K562 (cell line): ENCODE results near the gene ASB6.

Experiments used
- CHCHD3 ChIP-seq: fragments of 250-450 bp; sonication (Bioruptor Pico); IDR thresholded peaks from 2 replicates; pipeline ENCODE4 v2.1.2; 2022; ENCODE audit warnings: mild to moderate bottlenecking
- FOXK1 ChIP-seq: sonication (generic); formaldehyde crosslinking; IDR thresholded peaks from 2 replicates; pipeline ENCODE4 v1.8.0; 2022; ENCODE audit warnings: missing genetic modification reagents, mild to moderate bottlenecking, borderline replicate concordance
- JUN ChIP-seq, 2 experiments: sonication (generic) in 1 of 2; formaldehyde crosslinking in 1 of 2; IDR thresholded peaks; 2 replicates each; pipeline versions ENCODE4 v1.6.1 to v1.8.0; 2012 to 2022; ENCODE audit warnings: borderline replicate concordance in 2 of 2, mild to moderate bottlenecking in 2 of 2, improper control_type of control experiment in 1 of 2, low read depth in 1 of 2, low read length in 1 of 2, missing genetic modification reagents in 1 of 2
- PML ChIP-seq: IDR thresholded peaks from 2 replicates; pipeline ENCODE4 v1.6.1; 2012; ENCODE audit warnings: low read length, inconsistent platforms
- POLR2A ChIP-seq: fragments of 450-650 bp; conservative IDR thresholded peaks from 2 replicates; pipeline ENCODE4 v1.6.1; 2016
- RBFOX2 ChIP-seq: fragments of 200-400 bp; formaldehyde crosslinking; IDR thresholded peaks from 2 replicates; pipeline ENCODE4 v1.6.1; 2017; ENCODE audit warnings: low read depth, mild to moderate bottlenecking, low read length, moderate library complexity
- TAF15 ChIP-seq: fragments of 200-400 bp; formaldehyde crosslinking; IDR thresholded peaks from 2 replicates; pipeline ENCODE4 v1.6.1; 2017; ENCODE audit warnings: mild to moderate bottlenecking, low read depth, low read length, moderate library complexity
- YY1 ChIP-seq, 3 experiments: IDR thresholded peaks; 2 replicates each; pipeline ENCODE4 v1.6.1; 2011; ENCODE audit warnings: low read length in 2 of 3, mild to moderate bottlenecking in 2 of 3, moderate library complexity in 2 of 3, borderline replicate concordance in 1 of 3, control low read depth in 1 of 3, low read depth in 1 of 3; ENCODE audit not compliant: insufficient read depth in 3 of 3, insufficient replicate concordance in 2 of 3, control insufficient read depth in 1 of 3, insufficient read length in 1 of 3; ENCODE audit errors: extremely low read depth in 1 of 3
- ZNF24 ChIP-seq: fragments of 450-650 bp; IDR thresholded peaks from 2 replicates; pipeline ENCODE4 v1.6.1; 2016
- TF ChIP-seq, protein P1 (sequence below): IDR thresholded peaks from 3 replicates; pipeline ENCODE4 v1.6.1; 2011; ENCODE audit warnings: borderline replicate concordance, mild to moderate bottlenecking; ENCODE audit not compliant: insufficient read length, insufficient read depth
- TF ChIP-seq, protein P2 (sequence below), 2 experiments: IDR thresholded peaks; 2 replicates each; pipeline ENCODE4 v1.6.1; 2011; ENCODE audit warnings: borderline replicate concordance in 1 of 2, control low read depth in 1 of 2, low read depth in 1 of 2, low read length in 1 of 2, mild to moderate bottlenecking in 1 of 2, mixed read lengths in 1 of 2, moderate library complexity in 1 of 2; ENCODE audit not compliant: insufficient read depth in 1 of 2, insufficient read length in 1 of 2, poor library complexity in 1 of 2, severe bottlenecking in 1 of 2; ENCODE audit errors: extremely low read depth in 1 of 2
- TF ChIP-seq, protein P3 (sequence below), 3 experiments: IDR thresholded peaks in 2 of 3; conservative IDR thresholded peaks in 1 of 3; 2 replicates each; pipeline ENCODE4 v1.5.1; 2011 to 2012; ENCODE audit warnings: low read length in 3 of 3, mild to moderate bottlenecking in 3 of 3, control low read depth in 2 of 3, improper control_type of control experiment in 1 of 3, inconsistent platforms in 1 of 3, low read depth in 1 of 3, mixed read lengths in 1 of 3, moderate library complexity in 1 of 3; ENCODE audit not compliant: insufficient read depth in 2 of 3
- TF ChIP-seq, protein P4 (sequence below): sonication (generic); formaldehyde crosslinking; IDR thresholded peaks from 2 replicates; pipeline ENCODE4 v1.8.0; 2023; ENCODE audit warnings: mild to moderate bottlenecking, missing genetic modification reagents

DNA sequence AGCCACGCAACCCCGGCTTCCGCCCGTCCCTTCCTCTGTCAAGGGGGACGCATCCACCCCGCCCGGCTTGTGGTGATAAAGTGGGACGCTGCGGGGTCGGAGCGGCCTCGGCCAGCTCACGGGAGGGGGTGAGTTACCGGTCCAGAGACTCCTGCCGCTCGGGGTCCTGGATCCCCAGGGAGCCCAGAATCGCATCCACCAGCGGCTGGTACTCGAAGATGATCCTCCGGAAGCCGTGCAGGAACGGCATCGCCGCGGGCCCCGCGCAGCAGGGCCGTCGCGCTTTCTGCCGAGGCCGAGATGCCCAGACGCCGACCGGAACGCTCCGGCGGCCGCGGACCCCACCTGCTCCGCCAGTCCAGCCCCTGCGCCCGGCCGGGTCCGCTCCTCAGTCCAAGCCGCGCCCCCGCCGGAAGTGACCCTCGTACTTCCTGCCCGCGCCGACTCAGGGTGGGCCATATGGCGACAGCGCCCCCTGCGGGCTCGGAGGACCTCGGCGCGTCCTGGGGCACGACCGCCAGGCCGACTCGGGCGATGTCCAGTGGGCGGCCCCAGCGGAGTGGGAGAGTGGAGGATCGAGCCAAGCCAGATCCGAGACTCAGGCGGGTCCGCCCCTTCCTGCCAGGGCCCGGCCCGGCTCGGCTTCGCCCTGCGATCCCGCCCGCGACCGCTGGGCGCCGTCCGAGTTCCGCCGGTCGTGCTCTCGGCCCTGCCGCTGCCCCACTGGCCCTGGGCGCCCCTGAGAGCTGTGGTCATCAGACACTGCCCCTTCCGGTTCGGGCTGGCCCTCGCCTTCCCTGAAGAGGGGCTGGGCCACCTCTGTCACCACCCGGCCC lies at the start of gene ASB6:
- TF ChIP-seq, protein P1, sequence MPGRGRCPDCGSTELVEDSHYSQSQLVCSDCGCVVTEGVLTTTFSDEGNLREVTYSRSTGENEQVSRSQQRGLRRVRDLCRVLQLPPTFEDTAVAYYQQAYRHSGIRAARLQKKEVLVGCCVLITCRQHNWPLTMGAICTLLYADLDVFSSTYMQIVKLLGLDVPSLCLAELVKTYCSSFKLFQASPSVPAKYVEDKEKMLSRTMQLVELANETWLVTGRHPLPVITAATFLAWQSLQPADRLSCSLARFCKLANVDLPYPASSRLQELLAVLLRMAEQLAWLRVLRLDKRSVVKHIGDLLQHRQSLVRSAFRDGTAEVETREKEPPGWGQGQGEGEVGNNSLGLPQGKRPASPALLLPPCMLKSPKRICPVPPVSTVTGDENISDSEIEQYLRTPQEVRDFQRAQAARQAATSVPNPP = no peak
- TF ChIP-seq, protein P2, sequence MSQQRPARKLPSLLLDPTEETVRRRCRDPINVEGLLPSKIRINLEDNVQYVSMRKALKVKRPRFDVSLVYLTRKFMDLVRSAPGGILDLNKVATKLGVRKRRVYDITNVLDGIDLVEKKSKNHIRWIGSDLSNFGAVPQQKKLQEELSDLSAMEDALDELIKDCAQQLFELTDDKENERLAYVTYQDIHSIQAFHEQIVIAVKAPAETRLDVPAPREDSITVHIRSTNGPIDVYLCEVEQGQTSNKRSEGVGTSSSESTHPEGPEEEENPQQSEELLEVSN (IDR thresholded peaks at IDR 0.05; ENCODE audit: borderline replicate concordance in 1 of 2, extremely low read depth in 1 of 2, insufficient read depth in 1 of 2, insufficient read length in 1 of 2, low read depth in 1 of 2, low read length in 1 of 2, poor library complexity in 1 of 2, severe bottlenecking in 1 of 2) = peak in 1 of 2 experiments; percentile 33
- TF ChIP-seq POLR2A (peak; percentile 68; the same call in 1 of the 2 replicates), JUN (IDR thresholded peaks at IDR 0.05; ENCODE audit: borderline replicate concordance, low read depth, low read length) (peak; percentile 19; the same call in 1 of the 2 replicates), JUN (CRISPR knock-in tag; IDR thresholded peaks at IDR 0.05; ENCODE audit: borderline replicate concordance) (no peak; the same call in 1 of the 2 replicates), PML (peak; percentile 73), CHCHD3 (no peak), FOXK1 (CRISPR knock-in tag) (no peak), RBFOX2 (peak; percentile 77), ZNF24 (peak; percentile 46; the same call in 1 of the 2 replicates), TAF15 (no peak), YY1 (IDR thresholded peaks at IDR 0.05; ENCODE audit: borderline replicate concordance in 1 of 3, control insufficient read depth in 1 of 3, extremely low read depth in 1 of 3, insufficient read depth in 3 of 3, insufficient read length in 1 of 3, insufficient replicate concordance in 2 of 3, low read depth in 1 of 3, low read length in 2 of 3) (peak in 2 of 3 experiments; percentile 56 to 61)
- TF ChIP-seq, protein P3, sequence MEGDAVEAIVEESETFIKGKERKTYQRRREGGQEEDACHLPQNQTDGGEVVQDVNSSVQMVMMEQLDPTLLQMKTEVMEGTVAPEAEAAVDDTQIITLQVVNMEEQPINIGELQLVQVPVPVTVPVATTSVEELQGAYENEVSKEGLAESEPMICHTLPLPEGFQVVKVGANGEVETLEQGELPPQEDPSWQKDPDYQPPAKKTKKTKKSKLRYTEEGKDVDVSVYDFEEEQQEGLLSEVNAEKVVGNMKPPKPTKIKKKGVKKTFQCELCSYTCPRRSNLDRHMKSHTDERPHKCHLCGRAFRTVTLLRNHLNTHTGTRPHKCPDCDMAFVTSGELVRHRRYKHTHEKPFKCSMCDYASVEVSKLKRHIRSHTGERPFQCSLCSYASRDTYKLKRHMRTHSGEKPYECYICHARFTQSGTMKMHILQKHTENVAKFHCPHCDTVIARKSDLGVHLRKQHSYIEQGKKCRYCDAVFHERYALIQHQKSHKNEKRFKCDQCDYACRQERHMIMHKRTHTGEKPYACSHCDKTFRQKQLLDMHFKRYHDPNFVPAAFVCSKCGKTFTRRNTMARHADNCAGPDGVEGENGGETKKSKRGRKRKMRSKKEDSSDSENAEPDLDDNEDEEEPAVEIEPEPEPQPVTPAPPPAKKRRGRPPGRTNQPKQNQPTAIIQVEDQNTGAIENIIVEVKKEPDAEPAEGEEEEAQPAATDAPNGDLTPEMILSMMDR (IDR thresholded peaks at IDR 0.05 in 2 of 3, conservative IDR thresholded peaks at IDR 0.05 in 1 of 3; ENCODE audit: insufficient read depth in 2 of 3, low read depth in 1 of 3, low read length in 3 of 3) = peak; percentile 92 to 98 (median 98)
- TF ChIP-seq, protein P4, sequence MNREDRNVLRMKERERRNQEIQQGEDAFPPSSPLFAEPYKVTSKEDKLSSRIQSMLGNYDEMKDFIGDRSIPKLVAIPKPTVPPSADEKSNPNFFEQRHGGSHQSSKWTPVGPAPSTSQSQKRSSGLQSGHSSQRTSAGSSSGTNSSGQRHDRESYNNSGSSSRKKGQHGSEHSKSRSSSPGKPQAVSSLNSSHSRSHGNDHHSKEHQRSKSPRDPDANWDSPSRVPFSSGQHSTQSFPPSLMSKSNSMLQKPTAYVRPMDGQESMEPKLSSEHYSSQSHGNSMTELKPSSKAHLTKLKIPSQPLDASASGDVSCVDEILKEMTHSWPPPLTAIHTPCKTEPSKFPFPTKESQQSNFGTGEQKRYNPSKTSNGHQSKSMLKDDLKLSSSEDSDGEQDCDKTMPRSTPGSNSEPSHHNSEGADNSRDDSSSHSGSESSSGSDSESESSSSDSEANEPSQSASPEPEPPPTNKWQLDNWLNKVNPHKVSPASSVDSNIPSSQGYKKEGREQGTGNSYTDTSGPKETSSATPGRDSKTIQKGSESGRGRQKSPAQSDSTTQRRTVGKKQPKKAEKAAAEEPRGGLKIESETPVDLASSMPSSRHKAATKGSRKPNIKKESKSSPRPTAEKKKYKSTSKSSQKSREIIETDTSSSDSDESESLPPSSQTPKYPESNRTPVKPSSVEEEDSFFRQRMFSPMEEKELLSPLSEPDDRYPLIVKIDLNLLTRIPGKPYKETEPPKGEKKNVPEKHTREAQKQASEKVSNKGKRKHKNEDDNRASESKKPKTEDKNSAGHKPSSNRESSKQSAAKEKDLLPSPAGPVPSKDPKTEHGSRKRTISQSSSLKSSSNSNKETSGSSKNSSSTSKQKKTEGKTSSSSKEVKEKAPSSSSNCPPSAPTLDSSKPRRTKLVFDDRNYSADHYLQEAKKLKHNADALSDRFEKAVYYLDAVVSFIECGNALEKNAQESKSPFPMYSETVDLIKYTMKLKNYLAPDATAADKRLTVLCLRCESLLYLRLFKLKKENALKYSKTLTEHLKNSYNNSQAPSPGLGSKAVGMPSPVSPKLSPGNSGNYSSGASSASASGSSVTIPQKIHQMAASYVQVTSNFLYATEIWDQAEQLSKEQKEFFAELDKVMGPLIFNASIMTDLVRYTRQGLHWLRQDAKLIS = peak; percentile 96
